ENCODE measurements around the gene USF3. TPM values are rescaled to one million over a fixed set of nuclear protein-coding genes. Genes with fewer than 3 reads are reported as not detected.

USF3 gene
- total and polyA plus RNA-seq, 9 of the 15 experiments (the other 6 are each of a cell fraction or from before 2014, with no cell fraction given): 1.4 to 6.9 (median 3.1) TPM

DNA sequence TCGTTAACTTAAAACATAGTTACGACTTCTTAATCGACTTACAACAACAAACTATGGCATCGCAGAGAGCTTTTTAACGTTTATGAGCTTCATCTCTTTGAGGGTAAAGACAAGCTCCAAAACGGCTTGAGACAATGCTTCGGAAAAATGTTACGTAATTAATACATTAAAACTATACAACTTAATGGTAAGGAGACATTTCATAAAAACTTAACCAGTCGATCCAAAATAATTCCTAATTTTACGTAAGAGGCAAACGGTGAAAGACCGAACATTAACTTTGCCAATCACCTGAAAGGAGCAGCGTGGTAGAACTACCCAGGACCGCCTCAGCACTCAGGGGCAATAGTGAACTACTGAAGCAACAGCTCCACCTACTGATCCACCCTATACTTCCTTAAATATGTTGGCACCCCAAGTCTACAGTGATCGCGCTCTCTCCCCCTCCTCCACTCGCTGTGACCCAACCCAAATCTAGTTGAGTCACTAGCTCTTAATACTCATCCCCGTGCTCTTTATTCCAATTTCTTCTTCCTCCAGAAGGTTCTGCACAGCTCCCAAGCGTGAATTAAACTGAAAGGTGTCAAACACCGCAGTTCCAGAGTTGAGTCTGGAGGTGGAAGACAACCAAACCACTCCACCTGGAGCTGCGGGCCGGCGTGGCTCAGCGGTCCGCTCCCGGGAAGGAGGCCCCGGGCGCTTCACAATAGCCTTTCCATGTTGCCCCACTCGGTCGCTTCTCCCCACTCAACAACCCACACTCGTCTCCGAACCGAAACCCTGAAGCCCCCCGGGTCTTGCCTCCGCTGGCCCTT lies 48.7 kb upstream of the USF3 start (continued):
- TF ChIP-seq TAF1 (IDR thresholded peaks at IDR 0.05; ENCODE audit: control insufficient read depth, extremely low read depth, insufficient read depth, low read length, severe bottlenecking) (no peak), ZNF444 (CRISPR knock-in tag; IDR thresholded peaks at IDR 0.05) (no peak), CEBPG (CRISPR knock-in tag; IDR thresholded peaks at IDR 0.05) (no peak), CEBPG (tag; conservative IDR thresholded peaks at IDR 0.05 in 1 of 2, IDR thresholded peaks at IDR 0.05 in 1 of 2) (peak; percentile 40 to 53; a peak in 3 of 4 replicates), SMAD2 (IDR thresholded peaks at IDR 0.05; ENCODE audit: low read depth, low read length) (no peak), KHSRP (IDR thresholded peaks at IDR 0.05) (no peak), MTA3 (IDR thresholded peaks at IDR 0.05; ENCODE audit: borderline replicate concordance) (no peak), VEZF1 (CRISPR knock-in tag; IDR thresholded peaks at IDR 0.05) (no peak), TSC22D4 (tag; IDR thresholded peaks at IDR 0.05) (no peak), ZNF24 (IDR thresholded peaks at IDR 0.05) (0 out of 2 replicates have a peak, but pooled peaks have one; percentile 53), GABPB2 (CRISPR knock-in tag; conservative IDR thresholded peaks at IDR 0.05) (no peak), ZNF124 (CRISPR knock-in tag; IDR thresholded peaks at IDR 0.05) (no peak), MAZ (CRISPR knock-in tag; conservative IDR thresholded peaks at IDR 0.05 in 1 of 2, IDR thresholded peaks at IDR 0.05 in 1 of 2) (peak in 1 of 2 experiments; percentile 52; a peak in 1 of 4 replicates), JUND (IDR thresholded peaks at IDR 0.05; ENCODE audit: borderline replicate concordance, low read depth, low read length) (0 out of 2 replicates have a peak, but pooled peaks have one; percentile 30), JUND (tag; IDR thresholded peaks at IDR 0.05; ENCODE audit: borderline replicate concordance, low read depth, low read length) (peak; percentile 26; the same call in 1 of the 3 replicates), SMARCE1 (IDR thresholded peaks at IDR 0.05) (peak; percentile 49; the same call in 1 of the 2 replicates), MCM5 (IDR thresholded peaks at IDR 0.05; ENCODE audit: low read depth) (no peak), ZFP36 (IDR thresholded peaks at IDR 0.05; ENCODE audit: low read depth, low read length, partially characterized antibody) (no peak)
- TF ChIP-seq, protein P1, sequence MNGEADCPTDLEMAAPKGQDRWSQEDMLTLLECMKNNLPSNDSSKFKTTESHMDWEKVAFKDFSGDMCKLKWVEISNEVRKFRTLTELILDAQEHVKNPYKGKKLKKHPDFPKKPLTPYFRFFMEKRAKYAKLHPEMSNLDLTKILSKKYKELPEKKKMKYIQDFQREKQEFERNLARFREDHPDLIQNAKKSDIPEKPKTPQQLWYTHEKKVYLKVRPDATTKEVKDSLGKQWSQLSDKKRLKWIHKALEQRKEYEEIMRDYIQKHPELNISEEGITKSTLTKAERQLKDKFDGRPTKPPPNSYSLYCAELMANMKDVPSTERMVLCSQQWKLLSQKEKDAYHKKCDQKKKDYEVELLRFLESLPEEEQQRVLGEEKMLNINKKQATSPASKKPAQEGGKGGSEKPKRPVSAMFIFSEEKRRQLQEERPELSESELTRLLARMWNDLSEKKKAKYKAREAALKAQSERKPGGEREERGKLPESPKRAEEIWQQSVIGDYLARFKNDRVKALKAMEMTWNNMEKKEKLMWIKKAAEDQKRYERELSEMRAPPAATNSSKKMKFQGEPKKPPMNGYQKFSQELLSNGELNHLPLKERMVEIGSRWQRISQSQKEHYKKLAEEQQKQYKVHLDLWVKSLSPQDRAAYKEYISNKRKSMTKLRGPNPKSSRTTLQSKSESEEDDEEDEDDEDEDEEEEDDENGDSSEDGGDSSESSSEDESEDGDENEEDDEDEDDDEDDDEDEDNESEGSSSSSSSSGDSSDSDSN (IDR thresholded peaks at IDR 0.05; ENCODE audit: borderline replicate concordance in 1 of 2, low read depth in 2 of 2, low read length in 2 of 2): 0 out of 4 replicates have a peak, but pooled peaks of 1 of the 2 experiments have one; percentile 26
- TF ChIP-seq, protein P2, sequence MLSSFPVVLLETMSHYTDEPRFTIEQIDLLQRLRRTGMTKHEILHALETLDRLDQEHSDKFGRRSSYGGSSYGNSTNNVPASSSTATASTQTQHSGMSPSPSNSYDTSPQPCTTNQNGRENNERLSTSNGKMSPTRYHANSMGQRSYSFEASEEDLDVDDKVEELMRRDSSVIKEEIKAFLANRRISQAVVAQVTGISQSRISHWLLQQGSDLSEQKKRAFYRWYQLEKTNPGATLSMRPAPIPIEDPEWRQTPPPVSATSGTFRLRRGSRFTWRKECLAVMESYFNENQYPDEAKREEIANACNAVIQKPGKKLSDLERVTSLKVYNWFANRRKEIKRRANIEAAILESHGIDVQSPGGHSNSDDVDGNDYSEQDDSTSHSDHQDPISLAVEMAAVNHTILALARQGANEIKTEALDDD (IDR thresholded peaks at IDR 0.05): peak; percentile 66; the same call in 1 of the 2 replicates
- TF ChIP-seq, protein P3, sequence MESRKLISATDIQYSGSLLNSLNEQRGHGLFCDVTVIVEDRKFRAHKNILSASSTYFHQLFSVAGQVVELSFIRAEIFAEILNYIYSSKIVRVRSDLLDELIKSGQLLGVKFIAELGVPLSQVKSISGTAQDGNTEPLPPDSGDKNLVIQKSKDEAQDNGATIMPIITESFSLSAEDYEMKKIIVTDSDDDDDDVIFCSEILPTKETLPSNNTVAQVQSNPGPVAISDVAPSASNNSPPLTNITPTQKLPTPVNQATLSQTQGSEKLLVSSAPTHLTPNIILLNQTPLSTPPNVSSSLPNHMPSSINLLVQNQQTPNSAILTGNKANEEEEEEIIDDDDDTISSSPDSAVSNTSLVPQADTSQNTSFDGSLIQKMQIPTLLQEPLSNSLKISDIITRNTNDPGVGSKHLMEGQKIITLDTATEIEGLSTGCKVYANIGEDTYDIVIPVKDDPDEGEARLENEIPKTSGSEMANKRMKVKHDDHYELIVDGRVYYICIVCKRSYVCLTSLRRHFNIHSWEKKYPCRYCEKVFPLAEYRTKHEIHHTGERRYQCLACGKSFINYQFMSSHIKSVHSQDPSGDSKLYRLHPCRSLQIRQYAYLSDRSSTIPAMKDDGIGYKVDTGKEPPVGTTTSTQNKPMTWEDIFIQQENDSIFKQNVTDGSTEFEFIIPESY (CRISPR knock-in tag; IDR thresholded peaks at IDR 0.05): no peak
